IPS-NIHi11 (cell line): ENCODE measurements around the gene MGP.

Experiments used
- DNase-seq: peaks from one replicate; pipeline ENCODE4 v3.0.0; 2012; ENCODE audit warnings: mixed read lengths, low spot score

Gene MGP

DNA sequence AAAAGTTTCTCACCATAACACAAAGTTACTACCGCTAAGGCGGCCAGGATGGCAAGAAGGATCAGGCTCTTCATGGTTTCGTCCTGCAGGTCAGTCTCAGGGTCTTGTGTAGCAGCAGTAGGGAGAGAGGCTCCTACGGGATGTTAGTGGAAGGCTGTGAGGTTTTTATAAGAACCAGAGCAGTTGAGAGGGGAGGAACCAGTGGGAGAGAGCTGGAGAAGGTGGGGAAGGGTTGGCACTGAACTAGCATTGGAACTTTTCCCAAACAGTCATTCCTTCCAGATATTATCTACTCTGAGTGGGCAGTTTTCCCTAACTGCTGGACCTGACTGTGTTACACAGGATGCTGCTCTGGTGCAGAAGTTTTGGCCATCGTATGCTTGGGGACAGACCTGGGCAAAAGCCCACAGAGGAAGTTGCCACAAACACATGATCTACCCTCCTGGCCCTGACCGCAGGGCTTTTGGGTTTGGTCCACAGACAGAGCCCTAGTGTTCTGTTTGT lies at the start of gene MGP:
MGP (minus strand) TSS at position 137 of the 504 bp plus-strand sequence; CDS start at position 74, 63 bp downstream.
- no peak for DNase-seq

- no peak for DNase-seq
Observed at GRCh38 chr12:14935031-14935430, 49.4 kb upstream of the MGP start.

DNA sequence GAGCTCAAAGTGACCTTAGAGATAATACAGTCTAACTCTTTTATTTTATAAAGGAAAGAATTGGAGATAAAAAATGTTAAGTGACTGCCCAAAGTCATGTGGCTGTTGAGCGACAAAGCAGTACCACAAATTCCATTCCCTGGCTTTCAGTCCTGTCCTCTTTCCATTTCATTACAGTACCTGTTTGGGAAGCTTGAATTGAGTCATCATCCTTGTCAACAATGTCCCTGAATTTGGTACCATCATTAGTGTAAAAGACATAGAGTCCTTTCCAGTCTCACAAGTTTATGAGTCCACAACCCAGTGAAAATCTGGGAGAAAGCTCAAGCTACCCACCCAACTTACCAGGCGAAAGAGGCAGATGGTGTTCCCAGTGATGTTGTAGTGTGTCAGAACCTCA lies 48.9 kb upstream of the MGP start:
- no peak for DNase-seq

GRCh38 chr12:14931791-14932560 lies 46.3 kb upstream of the MGP start:
- no peak for DNase-seq

DNA sequence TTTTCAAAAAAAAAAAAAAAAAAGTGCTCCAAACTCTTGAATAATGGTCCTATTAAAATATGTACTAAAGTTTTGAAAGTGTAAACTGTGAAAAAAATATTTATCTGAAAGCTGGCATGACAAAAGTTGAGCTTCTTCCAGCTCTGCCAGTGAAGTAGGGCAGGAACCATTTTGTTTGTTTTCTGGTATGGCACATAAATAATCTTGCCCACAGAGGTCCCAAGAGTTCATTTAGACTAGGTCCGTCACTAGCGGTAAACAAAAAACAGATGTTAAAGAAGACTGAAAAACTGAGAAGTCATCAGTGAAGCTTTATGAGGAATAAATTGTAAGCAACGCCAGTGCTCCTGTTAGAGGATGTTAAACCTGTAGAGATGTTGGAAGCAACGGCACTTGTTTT lies 45.7 kb upstream of the MGP start:
- DNase-seq, result no peak

DNA sequence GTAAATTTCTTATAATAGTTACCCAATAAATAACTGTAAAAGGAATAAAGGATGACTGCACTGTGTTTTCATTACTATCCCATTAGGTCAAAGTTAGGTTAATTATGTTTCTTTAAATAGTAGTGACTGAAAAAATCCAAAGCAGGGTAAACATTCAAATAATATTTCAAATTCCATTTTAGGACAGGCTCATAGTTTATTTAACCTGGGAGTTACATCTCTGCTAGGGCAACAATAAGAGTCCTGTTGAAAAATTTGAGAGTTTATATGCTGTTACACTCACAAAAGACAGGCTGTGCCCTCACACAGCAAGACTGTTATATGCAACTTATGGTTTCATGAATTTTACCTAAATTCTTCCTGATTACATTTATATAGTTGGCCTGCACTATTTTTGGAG lies 44.6 kb upstream of the MGP start:
- no peak for DNase-seq

GRCh38 chr12:14928931-14929330 lies 43.3 kb upstream of the MGP start:
- DNase-seq, result peak; percentile 74

- DNase-seq, result no peak
Observed at GRCh38 chr12:14927267-14927666, 41.6 kb upstream of the MGP start.

DNA sequence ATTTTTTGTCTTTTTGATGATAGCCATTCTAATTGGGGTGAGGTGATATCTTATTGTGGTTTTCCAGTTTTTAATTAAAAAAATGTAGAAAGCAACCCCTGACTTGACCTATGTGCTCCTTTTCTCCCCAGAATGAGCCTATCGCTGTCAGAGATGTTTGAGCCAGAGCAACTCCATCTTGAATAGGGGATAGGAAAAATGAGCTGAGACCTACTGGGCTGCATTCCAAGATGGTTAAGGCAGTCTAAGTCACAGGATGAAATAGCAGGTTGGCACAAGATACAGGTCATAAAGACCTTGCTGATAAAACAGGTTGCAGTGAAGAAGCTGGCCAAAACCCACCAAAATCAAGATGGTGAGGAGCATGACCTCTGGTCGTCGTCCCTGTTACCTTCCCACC lies 38.9 kb upstream of the MGP start:
- DNase-seq, result no peak

DNA sequence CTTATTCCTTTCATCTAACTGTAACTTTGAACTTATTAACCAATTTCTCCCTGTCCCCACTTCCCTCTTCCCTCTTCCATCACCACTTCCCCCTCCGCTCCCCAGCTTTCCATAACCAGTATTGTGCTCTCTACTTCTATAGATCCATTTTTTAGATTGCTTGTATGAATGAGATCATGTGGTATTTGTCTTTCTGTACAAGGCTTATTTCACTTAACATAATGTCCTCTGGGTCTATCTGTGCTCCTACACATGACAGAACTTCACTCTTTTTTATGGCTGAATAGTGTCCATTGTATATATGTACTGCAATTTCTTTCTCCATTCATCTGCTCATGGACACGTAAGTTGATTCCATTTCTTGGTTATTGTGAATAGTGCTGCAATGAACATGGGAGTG lies 38.3 kb upstream of the MGP start:
- no peak for DNase-seq

GRCh38 chr12:14921218-14921617 lies 35.6 kb upstream of the MGP start:
- no peak for DNase-seq

- DNase-seq, result no peak
Observed at GRCh38 chr12:14920475-14921126, 34.9 kb upstream of the MGP start.

GRCh38 chr12:14919455-14919854 lies 33.8 kb upstream of the MGP start:
- no peak for DNase-seq

- DNase-seq, result no peak
Observed at GRCh38 chr12:14915736-14916135, 30.1 kb upstream of the MGP start.

GRCh38 chr12:14913381-14913781 lies 27.7 kb upstream of the MGP start:
- DNase-seq, result no peak

GRCh38 chr12:14911131-14911530 lies 25.5 kb upstream of the MGP start:
- no peak for DNase-seq

GRCh38 chr12:14910090-14910915 lies 24.6 kb upstream of the MGP start:
- no peak for DNase-seq

DNA sequence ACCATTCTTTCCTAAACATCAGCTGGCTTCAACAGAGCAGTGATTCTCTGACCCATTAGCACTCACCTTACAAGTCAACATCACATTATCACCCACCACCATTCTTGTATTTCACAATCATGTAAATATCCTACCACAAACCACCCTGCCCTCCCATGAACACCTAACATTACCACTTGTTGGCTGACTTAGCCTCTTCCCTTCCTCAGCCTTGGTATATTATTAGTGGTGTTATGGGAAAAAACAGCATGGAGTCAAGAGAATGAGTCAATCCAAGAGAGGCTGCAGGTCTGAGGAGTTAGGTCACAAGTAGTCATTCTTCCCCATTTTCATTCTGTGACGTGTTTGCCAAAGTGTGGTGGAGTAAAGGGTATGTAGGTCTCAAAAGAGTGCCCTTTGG lies 22.3 kb upstream of the MGP start:
- DNase-seq, result no peak

- DNase-seq, result no peak
Observed at GRCh38 chr12:14906114-14906513, 20.5 kb upstream of the MGP start.

DNA sequence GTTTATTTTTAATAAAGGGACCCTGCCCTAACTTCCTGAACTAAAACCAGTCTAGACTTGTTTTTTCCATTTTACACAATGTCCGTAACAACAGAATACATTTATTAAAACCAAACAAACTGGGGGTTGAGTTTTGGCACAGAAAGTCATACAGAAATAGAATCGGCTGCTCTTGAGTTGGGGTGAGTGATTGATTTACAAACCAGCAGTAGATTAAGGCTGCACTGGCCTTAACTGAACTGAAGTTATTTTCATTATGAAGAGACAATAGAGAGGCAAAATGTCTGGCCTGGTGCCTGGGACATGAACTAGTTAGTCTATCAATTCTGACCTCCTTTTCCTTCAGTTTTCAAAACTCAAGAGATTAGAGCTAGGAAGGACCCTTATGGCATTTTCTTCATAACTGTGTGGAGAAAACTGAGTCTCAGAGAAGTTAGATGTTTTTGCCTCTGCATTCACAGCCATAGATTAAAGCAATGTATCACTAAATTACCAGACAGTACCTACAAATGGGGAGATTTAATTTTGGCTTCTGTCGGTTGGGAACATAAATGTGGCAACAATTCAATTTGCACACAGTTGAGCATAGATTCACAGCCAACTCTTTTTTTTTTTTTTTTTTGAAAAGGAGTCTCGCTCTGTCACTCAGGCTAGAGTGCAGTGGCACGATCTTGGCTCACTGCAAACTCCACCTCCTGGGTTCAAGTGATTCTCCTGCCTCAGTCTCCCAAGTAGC lies 19.8 kb upstream of the MGP start:
- no peak for DNase-seq

- no peak for DNase-seq
Observed at GRCh38 chr12:14904854-14905253, 19.2 kb upstream of the MGP start.
